PC-3 (cell line): ENCODE data around the gene RPS6KA3. TPM values are rescaled to one million over a fixed set of nuclear protein-coding genes. Genes with fewer than 3 reads are reported as not detected.
A peak's percentile ranks its signal among the peaks of the same experiment; 100 is the strongest.
"Not testable (repeated sequence)": the region's sequence is repeated elsewhere in the genome, so short reads cannot be mapped to it uniquely, and the experiment has no call there.

Source experiments
- ATAC-seq: fragments of 200-7000 bp; cut with Tn5 transposase; 2 replicates; pipeline ENCODE4 v1.9.1; 2020; ENCODE audit warnings: mild to moderate bottlenecking, moderate library complexity
- BruUV-seq: library from RNA; stranded (reverse); fragments of 400-500 nt; replicated peaks from 2 replicates; lab custom pipeline; 2021; lab: Mats Ljungman, UMichigan
- CTCF ChIA-PET: fragments of 300-600 bp; sonication (Branson Sonifier 250); formaldehyde crosslinking; loops from one replicate; lab custom pipeline; 2022; ENCODE audit warnings: antibody characterized with exemption; lab: Charles Lee
- POLR2A ChIA-PET: fragments of 300-600 bp; sonication (Branson Sonifier 250); formaldehyde crosslinking; loops from one replicate; lab custom pipeline; 2022; ENCODE audit warnings: antibody characterized with exemption; ENCODE audit not compliant: unreplicated experiment; lab: Charles Lee
- DNase-seq: peaks from one replicate; pipeline ENCODE4 v3.0.0-alpha.2; 2015
- H2AFZ ChIP-seq: fragments of 300-600 bp; sonication (generic); 2 replicates; pipeline ENCODE4 v1.6.0; 2016; ENCODE audit warnings: antibody characterized with exemption, low read length
- H3F3A ChIP-seq: fragments of 300-600 bp; sonication (generic); one replicate; pipeline ENCODE4 v1.6.0; 2017; ENCODE audit warnings: antibody characterized with exemption, low read length, control low read depth, mild to moderate bottlenecking; ENCODE audit not compliant: unreplicated experiment
- H3K27ac ChIP-seq: fragments of 300-600 bp; sonication (generic); 2 replicates; pipeline ENCODE4 v1.5.1; 2016; ENCODE audit warnings: mild to moderate bottlenecking, low read length
- H3K27me3 ChIP-seq: fragments of 300-600 bp; sonication (generic); 2 replicates; pipeline ENCODE4 v1.6.1; 2016; ENCODE audit warnings: low read length, mixed read lengths
- H3K36me3 ChIP-seq: fragments of 300-600 bp; sonication (generic); 2 replicates; pipeline ENCODE4 v1.6.1; 2016; ENCODE audit warnings: low read depth, mixed run types, low read length, mixed read lengths
- H3K4me1 ChIP-seq: fragments of 300-600 bp; sonication (generic); 2 replicates; pipeline ENCODE4 v1.5.1; 2016; ENCODE audit warnings: low read length; ENCODE audit not compliant: insufficient read depth
- H3K4me2 ChIP-seq: fragments of 300-600 bp; sonication (generic); 2 replicates; pipeline ENCODE4 v1.6.0; 2016; ENCODE audit warnings: low read length
- H3K4me3 ChIP-seq: fragments of 300-600 bp; sonication (generic); 2 replicates; pipeline ENCODE4 v1.5.1; 2016; ENCODE audit warnings: mild to moderate bottlenecking, low read length, mixed read lengths
- H3K79me2 ChIP-seq: fragments of 300-600 bp; sonication (generic); 2 replicates; pipeline ENCODE4 v1.6.1; 2017; ENCODE audit warnings: low read length, mixed read lengths
- H3K9ac ChIP-seq: fragments of 300-600 bp; sonication (generic); 2 replicates; pipeline ENCODE4 v1.6.0; 2016; ENCODE audit warnings: mild to moderate bottlenecking, low read length
- H3K9me2 ChIP-seq: fragments of 300-600 bp; sonication (generic); replicated peaks from 2 replicates; pipeline ENCODE4 v1.6.1; 2016; ENCODE audit warnings: mixed run types, low read length, mixed read lengths
- H3K9me3 ChIP-seq: fragments of 300-600 bp; sonication (generic); 2 replicates; pipeline ENCODE4 v1.6.1; 2016; ENCODE audit warnings: low read length, mixed read lengths
- H4K20me1 ChIP-seq: fragments of 300-600 bp; sonication (generic); 2 replicates; pipeline ENCODE4 v1.6.1; 2016; ENCODE audit warnings: low read length, mixed read lengths
- EZH2 ChIP-seq: fragments of 300-600 bp; sonication (generic); IDR thresholded peaks from one replicate; pipeline ENCODE4 v1.6.1; 2017; ENCODE audit warnings: antibody characterized with exemption, mild to moderate bottlenecking, low read length; ENCODE audit not compliant: unreplicated experiment
- EZH2phosphoT487 ChIP-seq: fragments of 300-600 bp; sonication (generic); IDR thresholded peaks from 2 replicates; pipeline ENCODE4 v1.6.1; 2018; ENCODE audit warnings: mild to moderate bottlenecking, antibody characterized with exemption, low read length, borderline replicate concordance
- intact Hi-C: fragments of 100-400 bp; cut with micrococcal nuclease; formaldehyde crosslinking; loops from 2 replicates; pipeline ENCODE4 v1.9.0; 2023
- total RNA-seq: library from RNA; depleted of rRNA; stranded (reverse); fragments of >200 nt; gene quantifications from 2 replicates; pipeline ENCODE4 v1.2.3, GENCODE V29; 2014
- TF ChIP-seq, protein P1 (sequence below): fragments of 300-600 bp; sonication (generic); conservative IDR thresholded peaks from 2 replicates; pipeline ENCODE4 v1.5.1; 2017; ENCODE audit warnings: antibody characterized with exemption, low read depth, mild to moderate bottlenecking, low read length

RPS6KA3 gene
- total RNA-seq, 1 experiment from 2014 or later, result 22.8 TPM

DNA sequence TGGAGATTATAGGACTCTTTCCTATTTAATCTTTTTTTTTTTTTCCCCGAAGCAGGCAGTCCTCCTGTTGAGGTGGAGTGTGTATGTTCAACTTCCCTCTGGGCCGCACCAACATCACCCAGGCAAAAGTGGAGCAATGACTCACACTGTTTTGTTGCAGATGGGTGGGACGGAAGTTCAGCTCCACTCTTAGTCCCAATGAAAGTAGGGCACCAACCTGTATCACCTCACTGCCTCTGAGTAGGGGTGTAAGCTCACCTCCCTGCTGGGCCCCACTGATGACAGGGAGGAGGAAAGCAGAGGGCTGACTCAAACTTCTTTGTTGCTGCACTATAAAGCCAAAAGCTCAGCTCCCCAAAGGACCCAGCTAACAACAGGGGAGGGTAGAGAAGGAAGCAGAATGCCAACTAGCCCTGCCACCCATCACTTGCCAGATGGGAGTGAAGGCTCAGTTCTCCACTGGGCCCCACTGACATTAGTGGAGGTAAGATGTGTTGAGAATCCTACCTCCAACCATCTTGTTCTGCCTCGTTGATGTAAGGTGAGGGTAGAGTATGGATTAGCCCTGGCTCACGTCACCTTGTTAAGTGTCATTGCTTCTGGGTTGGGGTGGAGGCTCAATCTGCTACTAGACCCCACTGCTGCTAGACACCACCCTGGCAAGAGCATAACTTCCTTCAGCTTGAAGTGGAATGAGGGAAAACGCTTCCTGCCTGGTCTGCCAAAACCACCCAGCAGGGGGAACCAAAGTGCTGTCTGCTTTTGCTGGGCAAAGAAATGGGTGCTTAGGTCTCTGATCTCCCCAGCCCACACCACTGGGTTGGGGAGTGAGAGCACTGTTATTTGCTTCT, 14.1 kb downstream of the RPS6KA3 start:
- no peaks in the 10 kb centered on the region for H3K9me2 ChIP-seq
- peaks cover 5% of the 10 kb centered on the region for H3F3A ChIP-seq
- CTCF ChIA-PET, result interaction anchor here (0.6 to 1.3 kb wide), 3 partner anchors 53 to 415 kb away, joined by 3 to 6 read pairs (median 5); no protein-coding TSS in a partner anchor
- no peak overlapping the region for H3K9ac ChIP-seq
- TF ChIP-seq EZH2, result no peak
- TF ChIP-seq, protein P1, sequence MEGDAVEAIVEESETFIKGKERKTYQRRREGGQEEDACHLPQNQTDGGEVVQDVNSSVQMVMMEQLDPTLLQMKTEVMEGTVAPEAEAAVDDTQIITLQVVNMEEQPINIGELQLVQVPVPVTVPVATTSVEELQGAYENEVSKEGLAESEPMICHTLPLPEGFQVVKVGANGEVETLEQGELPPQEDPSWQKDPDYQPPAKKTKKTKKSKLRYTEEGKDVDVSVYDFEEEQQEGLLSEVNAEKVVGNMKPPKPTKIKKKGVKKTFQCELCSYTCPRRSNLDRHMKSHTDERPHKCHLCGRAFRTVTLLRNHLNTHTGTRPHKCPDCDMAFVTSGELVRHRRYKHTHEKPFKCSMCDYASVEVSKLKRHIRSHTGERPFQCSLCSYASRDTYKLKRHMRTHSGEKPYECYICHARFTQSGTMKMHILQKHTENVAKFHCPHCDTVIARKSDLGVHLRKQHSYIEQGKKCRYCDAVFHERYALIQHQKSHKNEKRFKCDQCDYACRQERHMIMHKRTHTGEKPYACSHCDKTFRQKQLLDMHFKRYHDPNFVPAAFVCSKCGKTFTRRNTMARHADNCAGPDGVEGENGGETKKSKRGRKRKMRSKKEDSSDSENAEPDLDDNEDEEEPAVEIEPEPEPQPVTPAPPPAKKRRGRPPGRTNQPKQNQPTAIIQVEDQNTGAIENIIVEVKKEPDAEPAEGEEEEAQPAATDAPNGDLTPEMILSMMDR, result peak; percentile 75
- POLR2A ChIA-PET, result no interaction called here
- no peaks in the 10 kb centered on the region for H3K36me3 ChIP-seq
- H3K27me3 ChIP-seq, result no peaks in the 10 kb centered on the region
- H3K4me1 ChIP-seq, result peaks cover 29% of the 10 kb centered on the region
- DNase-seq, result peak; percentile 81
- peaks cover 31% of the 10 kb centered on the region for H3K79me2 ChIP-seq
- peak; percentile 80 for ATAC-seq
- peak overlapping the region; percentile 39; the same call in 1 of the 2 replicates for H3K4me2 ChIP-seq
- no peak overlapping the region for H3K27ac ChIP-seq
- no peaks in the 10 kb centered on the region for H3K9me3 ChIP-seq
- H2AFZ ChIP-seq, result no peak overlapping the region
- intact Hi-C loops, result loop anchor here (1.0 to 5.0 kb wide), 6 partner anchors 7 to 275 kb away; no protein-coding TSS in a partner anchor
- 0 out of 2 replicates have a peak, but pooled peaks cover 3% of the 10 kb centered on the region for H4K20me1 ChIP-seq
- BruUV-seq, result no TSS peak
- no peak overlapping the region for H3K4me3 ChIP-seq

GRCh38 chrX:20251691-20252090, 15.0 kb downstream of the RPS6KA3 start:
- no peaks in the 10 kb centered on the region for H3K27me3 ChIP-seq
- no peak for DNase-seq
- peaks cover 5% of the 10 kb centered on the region for H3F3A ChIP-seq
- no peaks in the 10 kb centered on the region for H3K36me3 ChIP-seq
- ChIA-PET POLR2A (no interaction called here), CTCF (no interaction called here)
- peaks cover 24% of the 10 kb centered on the region for H3K79me2 ChIP-seq
- H3K4me1 ChIP-seq, result peaks cover 29% of the 10 kb centered on the region
- H3K4me2 ChIP-seq, result no peak overlapping the region
- H3K9ac ChIP-seq, result no peak overlapping the region
- no peak overlapping the region for H3K4me3 ChIP-seq
- H2AFZ ChIP-seq, result no peak overlapping the region
- intact Hi-C loops, result loop anchor here (2.0 to 5.0 kb wide), 3 partner anchors 111 to 266 kb away; no protein-coding TSS in a partner anchor
- TF ChIP-seq EZH2phosphoT487 (no peak), EZH2 (no peak)
- TF ChIP-seq, protein P1, result no peak
- H3K9me2 ChIP-seq, result no peaks in the 10 kb centered on the region
- no peaks in the 10 kb centered on the region for H3K9me3 ChIP-seq
- no peak overlapping the region for H3K27ac ChIP-seq
- 0 out of 2 replicates have a peak, but pooled peaks cover 3% of the 10 kb centered on the region for H4K20me1 ChIP-seq
- no TSS peak for BruUV-seq
- no peak for ATAC-seq

DNA sequence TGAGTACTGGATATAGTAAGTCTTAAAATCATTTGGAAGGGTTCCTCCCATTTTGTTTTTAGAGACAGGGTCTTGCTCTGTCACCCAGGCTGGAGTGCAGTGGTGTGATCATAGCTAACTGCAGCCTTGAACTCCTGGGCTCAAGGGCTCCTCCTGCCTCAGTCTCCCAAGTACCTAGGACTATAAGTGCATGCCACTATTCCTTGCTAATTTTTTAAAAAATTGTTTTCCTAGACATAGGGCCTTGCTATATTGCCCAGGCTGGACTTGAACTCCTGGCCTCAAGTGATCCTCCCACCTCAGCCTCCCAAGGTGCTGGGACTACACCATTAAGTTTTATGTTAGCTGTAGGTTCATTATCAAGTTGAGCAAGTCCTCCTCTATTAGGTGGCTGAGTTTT, 16.6 kb downstream of the RPS6KA3 start:
- H3K4me3 ChIP-seq, CTCF ChIA-PET, H2AFZ ChIP-seq, POLR2A ChIA-PET, ATAC-seq, DNase-seq, H3K27ac ChIP-seq, H3K9ac ChIP-seq, BruUV-seq, H3K9me2 ChIP-seq, H3K36me3 ChIP-seq, H3K9me3 ChIP-seq, H3F3A ChIP-seq, H3K27me3 ChIP-seq, H3K4me2 ChIP-seq, H4K20me1 ChIP-seq: not testable (repeated sequence)
- intact Hi-C loops, result loop anchor here (5.0 kb wide), 2 partner anchors 127 to 267 kb away; no protein-coding TSS in a partner anchor
- Histone ChIP-seq H3K79me2 (peaks cover 26% of the 10 kb centered on the region), H3K4me1 (peaks cover 31% of the 10 kb centered on the region)
